Peyer's patch (tissue), 4 donors: Measurements from ENCODE around the gene CHMP6.

ENCODE experiments used
- POLR2A ChIP-seq, 2 donors: fragments of 450-650 bp; IDR thresholded peaks; one replicate each; pipeline ENCODE4 v1.5.1; 2017; ENCODE audit warnings: antibody characterized with exemption in 2 of 2, mild to moderate bottlenecking in 2 of 2, moderate library complexity in 2 of 2
- TF ChIP-seq, protein P1 (sequence below), 6 experiments: fragments of 450-650 bp in 4 of 6; fragments of 200-600 bp in 2 of 6; sonication (generic) in 1 of 6; IDR thresholded peaks; one replicate each; pipeline ENCODE4 v1.5.1; 2017 to 2019; ENCODE audit warnings: antibody characterized with exemption in 6 of 6, mild to moderate bottlenecking in 3 of 6, moderate library complexity in 1 of 6

DNA sequence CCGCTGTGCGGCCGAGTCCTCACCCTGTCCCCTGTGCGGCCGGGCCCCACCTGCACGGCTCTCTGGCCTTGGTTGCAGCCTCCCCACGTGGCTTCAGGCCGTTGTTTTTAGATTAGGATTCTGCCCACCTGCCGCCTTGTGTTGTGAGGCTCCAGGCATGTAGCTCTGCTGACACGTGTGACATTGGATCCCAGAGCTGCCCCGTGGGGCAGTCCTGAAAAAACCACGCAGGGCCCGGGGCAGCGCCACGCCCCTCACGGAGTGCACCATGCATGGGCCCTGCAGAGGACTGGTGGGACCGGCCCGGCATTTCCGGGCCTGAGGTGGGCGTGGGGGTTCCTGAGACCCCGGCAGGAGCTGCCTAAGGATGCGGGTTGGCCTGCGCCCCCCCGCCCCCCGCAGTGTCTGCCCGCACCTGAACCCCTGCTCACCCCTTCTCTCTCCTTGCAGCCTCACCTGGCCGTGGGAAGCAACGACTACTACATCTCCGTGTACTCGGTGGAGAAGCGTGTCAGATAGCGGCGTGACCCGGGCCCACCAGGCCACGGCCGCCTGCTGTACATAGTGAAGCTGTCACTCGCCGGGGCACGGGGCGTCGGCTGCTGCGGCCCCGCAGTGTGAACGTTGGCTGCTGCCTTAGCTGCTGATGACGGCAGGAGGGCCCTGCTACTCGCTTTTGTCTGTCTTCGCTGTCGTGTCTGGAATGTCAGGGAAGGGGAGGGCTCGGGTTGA, 27.7 kb upstream of the CHMP6 start:
- TF ChIP-seq, protein P1, sequence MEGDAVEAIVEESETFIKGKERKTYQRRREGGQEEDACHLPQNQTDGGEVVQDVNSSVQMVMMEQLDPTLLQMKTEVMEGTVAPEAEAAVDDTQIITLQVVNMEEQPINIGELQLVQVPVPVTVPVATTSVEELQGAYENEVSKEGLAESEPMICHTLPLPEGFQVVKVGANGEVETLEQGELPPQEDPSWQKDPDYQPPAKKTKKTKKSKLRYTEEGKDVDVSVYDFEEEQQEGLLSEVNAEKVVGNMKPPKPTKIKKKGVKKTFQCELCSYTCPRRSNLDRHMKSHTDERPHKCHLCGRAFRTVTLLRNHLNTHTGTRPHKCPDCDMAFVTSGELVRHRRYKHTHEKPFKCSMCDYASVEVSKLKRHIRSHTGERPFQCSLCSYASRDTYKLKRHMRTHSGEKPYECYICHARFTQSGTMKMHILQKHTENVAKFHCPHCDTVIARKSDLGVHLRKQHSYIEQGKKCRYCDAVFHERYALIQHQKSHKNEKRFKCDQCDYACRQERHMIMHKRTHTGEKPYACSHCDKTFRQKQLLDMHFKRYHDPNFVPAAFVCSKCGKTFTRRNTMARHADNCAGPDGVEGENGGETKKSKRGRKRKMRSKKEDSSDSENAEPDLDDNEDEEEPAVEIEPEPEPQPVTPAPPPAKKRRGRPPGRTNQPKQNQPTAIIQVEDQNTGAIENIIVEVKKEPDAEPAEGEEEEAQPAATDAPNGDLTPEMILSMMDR (IDR thresholded peaks at IDR 0.05), result no peak
- TF ChIP-seq POLR2A (IDR thresholded peaks at IDR 0.05), result no peak
